Dedifferentiated amniotic fluid mesenchymal stem cell (primary cell): ENCODE measurements around the gene MED26.

Experiments
- DNase-seq: peaks from one replicate; pipeline ENCODE4 v3.0.0-alpha.2; 2016; ENCODE audit errors: extremely low spot score

The MED26 gene

DNA sequence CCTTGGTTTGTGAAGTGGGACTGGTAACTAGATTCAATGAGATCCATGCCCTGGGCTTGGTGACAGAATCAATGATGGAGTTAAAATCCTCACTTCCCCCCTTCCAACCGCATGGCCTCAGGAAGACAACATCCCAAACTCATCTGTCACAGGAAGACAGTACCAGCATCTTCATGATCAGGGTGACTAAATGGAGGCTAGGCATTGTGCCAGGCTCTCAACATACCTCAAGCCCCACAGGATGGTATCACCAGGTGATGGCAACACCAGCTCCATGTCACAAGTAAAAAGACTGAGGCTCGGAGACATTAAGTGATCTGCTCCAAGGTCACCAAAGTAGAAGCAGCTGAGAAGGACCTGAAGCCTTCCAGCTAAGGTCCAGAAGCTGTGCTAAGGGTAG lies 14.2 kb downstream of the MED26 start:
- DNase-seq: no peak

DNA sequence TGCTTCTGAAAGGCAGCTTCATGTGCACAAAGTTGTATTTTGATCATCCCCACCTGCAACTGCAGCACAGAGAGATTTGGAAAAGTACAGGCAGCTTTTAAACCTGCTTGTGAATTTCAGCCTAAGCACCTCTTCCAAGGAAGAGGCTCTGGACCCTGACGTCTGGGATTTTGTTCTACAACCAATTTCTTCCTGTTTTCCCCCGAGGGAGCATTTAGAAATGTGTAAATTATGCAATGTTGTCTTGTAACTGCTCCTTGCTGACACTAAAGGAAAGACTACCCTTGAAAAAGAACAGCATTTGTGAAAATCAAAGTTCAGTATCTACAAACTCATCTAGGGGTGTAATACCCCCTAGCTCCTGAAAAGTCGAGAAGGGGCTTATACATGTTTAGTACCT lies 15.4 kb downstream of the MED26 start:
- DNase-seq: no peak

DNA sequence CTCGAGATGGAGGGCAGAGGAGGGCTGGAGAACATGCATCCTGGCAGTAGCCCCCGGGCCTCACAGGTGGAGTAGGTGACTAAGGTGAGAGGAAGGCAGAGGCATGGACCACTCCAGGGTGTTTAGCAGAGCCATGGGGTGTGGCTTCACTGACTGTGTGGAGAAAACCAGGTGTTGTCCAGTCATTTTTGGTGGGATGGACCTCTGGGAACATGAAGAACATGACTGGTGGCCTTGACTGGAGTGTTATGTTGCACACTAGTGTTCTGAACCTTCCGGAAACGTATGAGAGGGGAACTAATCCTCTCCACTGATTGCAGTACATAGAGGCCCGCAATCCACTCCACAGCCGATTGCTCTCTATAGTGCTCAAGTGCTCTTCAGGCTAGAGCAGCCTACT lies 16.9 kb downstream of the MED26 start:
- DNase-seq: no peak

DNA sequence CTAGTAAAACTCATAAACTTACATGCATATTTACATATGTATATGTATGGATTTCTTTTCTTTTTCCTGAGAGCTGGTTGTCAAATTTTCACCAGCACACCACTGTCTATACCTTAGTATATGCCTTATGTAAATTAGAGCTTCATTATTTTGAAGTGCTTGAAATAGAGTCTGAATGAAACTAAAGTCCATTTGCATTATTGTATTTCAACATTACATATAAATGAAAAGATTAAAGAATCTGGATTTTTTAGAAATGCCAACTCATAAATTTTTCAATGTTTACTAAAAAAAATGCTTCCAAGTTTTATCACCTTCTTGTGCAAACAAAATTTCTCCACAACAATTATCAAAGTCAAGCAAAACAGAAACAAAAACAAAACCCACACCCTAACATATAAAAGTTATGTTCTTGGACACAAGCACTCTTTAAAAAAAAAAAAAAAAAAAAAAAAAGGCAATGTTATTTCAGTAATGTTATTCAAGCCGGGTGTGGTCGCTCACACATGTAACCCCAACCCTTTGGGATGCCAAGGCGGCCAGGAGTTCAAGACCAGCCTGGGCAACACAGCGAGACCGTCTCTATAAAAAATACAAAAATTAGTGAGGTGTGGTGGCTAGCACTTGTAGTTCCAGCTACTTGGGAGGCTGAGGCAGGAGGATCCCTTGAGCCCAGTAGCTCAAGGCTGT lies 18.3 kb downstream of the MED26 start:
- no peak for DNase-seq

DNA sequence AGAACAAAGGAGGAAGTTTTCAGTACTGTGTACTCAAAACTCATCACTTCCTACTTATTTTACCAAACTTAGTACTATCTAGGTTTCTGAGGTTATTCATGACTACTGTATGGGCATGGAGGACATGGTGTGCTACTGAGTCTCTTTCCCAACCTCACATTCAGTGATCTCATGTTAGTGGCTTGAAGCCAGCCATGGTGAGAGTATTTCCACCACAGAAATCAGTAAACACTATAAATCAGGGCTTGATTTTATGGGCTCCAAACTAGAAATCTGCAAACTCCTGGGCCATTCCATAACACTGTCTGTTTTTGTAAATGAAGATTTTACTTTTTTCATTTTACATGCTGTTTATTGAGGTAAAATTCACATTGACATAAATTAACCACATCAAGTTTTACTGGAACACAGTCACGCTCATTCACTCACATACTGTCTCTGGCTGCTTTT lies 19.7 kb downstream of the MED26 start:
- DNase-seq: peak; percentile 45

DNA sequence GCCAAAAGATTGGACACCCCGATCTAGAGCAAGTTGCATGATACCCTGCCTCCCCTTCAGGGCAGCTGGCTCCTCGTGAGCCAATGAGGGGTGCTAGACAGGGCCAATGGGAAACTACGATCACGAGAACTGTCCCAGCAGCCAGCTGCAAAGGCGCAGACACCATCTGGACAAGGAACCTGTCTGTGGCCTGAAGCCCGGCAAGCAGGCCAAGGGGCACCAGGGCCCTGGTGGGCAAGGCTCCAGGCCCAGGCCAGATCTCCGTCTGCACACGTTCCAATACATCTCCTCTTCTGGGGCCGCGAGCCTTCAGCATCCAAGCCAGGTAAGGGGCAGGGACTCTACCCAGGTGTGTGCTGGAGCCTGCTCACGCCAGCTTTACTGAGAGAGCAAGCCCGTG lies 20.2 kb downstream of the MED26 start:
- no peak for DNase-seq

DNA sequence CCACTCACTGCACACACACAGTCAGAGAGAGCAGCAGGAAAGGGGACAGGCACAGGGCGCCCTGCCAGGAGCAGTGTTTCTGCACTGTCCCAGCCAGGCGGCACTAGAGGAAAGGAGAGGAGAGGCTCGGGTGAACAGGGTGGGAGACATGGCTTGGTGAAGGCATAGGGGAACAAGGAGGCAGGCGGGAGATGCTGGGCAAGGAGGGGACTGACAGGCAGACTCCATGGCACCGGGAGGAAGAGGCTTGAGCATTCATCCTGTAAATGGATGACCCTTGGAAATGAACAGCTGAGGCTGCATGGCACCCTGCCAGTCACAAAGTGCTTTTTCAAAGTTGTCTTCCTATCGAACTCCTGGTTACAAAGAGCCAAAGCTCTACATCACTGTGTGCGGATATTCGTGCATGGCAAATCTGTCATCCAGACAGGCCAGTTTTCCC lies 22.4 kb downstream of the MED26 start:
- no peak for DNase-seq

DNA sequence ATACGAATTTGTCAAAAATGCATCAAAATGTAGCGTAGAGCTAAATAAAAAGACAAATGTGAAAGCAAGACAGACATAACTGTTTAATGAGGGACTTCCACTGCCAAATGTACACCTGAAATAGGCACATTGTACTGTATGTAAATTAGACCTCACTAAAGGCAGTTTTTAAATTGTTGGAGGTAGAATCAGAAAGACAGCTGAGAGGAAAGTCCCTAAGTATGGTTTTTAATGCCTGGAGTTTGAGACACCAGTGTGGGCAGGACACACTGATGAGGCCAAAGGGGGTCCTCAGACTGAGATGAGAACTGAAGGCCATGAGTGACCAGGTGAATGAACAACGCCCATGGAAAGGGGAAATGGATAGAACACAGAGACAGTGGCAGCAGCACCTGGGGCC lies 22.9 kb downstream of the MED26 start:
- DNase-seq: no peak

DNA sequence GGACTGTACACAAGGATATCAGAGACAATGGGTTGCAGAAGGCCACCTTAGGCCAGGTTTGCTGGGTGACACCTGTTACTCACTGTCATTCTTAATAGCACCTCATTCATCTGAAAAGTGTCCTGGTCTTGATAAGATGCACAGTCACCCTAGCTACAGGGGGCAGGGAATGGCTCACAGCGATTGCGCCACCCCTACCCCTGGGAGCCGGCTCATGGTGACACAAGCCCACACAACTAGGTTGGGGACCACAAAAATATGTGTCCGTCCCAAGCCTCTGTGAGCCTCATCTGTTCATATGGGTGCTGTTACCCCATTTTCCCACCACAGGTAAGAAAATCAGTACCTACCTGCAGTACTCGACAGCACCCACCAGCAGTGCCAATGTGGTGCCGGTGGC lies 23.4 kb downstream of the MED26 start:
- no peak for DNase-seq

DNA sequence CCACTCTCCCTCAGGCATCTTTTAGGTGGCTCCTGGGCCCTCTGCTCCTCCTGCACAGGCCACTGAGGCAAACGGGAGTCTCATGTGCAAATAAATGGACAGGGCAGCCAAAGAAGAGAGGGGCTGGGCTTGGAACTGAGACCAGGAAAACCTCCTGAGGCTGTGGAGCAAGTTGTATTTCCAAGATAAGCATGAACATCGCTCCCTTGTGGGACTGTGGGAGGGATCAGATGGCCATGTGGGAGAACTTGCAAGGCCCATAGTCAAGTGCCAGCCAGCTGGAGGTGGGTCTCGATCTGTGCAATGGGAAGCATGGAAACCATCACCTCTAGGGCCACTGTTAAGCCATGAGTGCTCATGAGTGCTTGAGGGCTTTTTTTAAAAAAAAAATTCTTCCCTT lies 24.9 kb downstream of the MED26 start:
- no peak for DNase-seq

DNA sequence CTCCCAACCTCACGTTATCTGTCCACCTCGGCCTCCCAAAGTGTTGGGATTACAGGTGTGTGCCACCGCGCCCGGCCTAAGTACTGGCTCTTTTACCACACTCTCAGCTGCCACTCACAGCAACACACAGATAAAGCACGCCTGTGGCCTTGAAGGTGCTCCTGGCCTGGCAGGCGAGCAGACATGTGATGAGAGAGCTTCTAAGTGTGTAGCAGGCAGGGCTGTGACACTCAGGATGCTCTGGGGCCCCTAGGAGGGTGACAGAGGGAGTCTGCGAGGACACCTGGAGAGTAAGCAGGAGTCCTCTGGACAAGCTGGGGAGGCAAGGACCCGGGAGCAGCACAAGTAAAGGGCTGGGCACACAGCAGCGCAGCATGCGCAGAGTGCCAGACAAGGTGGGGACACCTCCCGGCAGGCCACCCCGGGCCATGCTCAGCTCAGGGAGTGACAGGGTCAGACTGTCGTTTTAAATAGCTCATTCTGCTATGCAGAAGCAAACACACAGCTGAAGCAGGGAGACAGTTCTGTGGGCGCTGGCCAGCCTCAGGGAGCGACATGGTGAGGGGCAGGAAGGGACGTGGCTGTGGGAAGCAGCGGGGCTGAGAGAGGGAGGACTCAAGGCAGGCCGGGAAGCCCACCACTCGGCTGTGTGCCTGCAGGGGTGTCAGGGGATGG lies 26.5 kb downstream of the MED26 start:
- DNase-seq: no peak

DNA sequence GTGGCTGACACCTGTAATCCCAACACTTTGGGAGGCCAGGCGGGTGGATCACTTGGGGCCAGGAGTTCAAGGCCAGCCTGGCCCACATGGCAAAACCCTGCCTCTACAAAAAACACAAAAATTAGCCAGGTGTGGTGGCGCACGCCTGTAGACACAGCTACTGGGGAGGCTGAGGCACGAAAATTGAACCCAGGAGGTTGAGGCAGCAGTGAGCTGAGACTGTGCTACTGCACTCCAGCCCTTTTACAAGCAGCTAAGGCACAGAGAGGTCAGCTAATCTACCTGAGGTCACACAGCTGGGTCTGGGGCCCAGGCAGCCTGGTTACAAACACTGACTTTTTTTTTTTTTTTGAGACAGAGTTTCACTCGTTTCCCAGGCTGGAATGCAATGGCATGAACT lies 27.2 kb downstream of the MED26 start:
- DNase-seq: no peak

DNA sequence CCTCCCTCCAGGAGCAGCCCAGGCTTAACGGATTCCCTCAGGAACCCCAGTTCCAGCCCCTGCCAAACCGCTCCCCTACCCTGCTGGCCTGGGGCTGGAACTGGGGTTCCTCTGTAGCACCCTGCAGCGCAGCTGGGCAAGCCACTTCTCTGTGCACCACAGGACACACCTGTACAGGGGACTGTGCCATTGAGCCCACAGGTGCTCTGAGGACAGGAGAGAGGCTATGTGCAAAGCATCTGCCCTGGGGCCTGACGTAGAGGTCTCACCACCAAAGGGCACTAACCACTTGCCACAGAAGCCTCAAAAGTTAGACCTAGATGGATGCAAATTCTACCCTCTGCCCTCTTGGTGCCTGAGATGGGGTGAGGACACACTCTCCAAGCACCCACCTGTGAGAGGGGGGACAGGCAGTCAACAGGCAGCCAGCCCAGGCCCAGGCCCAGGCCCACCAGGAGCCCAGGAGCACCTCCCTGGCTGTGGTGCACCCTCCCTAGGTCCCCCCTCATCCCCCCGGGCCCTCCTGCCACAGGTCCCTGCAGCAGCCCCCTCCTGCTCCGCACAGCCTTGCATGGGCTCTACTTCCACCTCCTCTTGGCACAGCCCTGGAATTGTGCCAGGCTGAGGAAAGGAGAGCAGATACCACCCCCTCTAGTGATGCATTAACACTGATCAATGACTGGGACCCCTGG lies 28.2 kb downstream of the MED26 start:
- no peak for DNase-seq

DNA sequence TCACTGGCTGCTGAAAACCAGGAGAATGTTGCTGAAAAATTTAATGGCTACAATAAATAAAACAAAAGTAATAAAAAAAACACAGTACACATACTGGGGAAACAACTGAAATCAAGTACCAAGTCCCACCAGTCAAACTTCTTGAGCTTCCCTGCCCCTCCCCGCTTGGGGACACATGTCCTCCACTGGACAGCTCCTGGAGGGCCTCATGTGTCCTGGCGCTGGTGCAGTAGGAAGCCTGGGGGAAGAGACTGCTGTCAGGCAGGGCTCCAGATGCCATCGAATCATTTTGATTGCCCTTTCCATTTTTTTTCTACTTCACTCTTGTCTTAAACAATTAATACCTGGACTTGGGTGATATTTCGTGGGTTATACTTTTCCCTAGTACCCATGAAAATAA lies 29.2 kb downstream of the MED26 start:
- no peak for DNase-seq

DNA sequence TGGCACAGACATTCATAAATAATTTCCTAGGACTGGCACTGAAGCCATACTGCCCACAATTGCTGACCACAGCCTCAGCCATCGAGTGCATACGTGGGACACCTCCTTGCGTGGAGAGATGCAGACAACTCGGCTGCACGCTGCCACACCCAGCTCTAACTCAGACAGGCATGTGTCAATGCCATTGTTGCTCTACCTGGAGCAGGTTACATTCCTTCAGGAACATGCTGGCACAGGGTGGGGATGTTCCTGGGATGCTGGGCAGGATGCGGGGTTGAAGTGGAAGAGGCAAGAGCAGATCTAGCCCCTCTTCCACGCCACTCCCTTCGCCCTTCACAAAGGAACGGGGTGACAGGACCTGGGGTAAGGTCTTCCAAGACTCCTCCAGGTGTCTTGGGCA lies 31.6 kb downstream of the MED26 start:
- no peak for DNase-seq

DNA sequence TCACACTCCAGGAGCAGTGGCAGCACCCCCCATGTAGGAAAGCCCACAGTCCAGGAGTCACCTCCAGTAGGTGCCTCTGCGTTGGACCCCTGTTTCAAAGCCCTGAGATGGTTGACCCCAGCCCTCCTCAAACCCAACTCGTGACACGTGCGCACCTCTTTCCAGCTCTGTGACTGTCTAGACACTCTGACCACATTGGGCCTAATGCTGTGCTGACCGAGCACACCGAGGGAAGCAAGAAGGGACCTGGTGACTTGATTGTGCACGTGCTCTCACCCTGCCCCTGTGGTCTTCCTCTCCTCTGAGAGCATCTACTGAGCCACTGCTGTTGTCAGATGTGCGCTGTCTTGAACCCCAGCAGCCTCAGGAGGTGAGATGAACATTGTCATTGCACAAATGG lies 32.9 kb downstream of the MED26 start:
- no peak for DNase-seq

DNA sequence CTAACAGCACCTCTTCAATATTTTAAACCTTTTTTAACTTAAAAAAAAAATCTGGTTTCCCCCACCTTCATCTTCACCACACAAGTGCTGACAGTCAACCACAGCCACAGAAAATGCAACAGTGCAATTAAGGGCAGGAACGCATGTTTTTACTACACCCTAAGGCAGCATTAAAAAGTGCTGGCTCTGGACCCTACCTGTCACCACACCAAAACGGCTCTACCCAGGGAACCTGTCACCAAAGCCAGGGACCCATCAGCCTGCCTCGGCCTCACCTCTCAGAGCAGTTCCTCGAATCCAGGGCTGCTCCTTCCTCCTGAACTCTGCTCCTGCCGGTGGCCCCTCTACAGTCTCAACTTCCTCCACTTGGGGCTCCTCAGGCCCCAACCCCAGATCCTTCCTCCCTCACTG lies 33.3 kb downstream of the MED26 start:
- no peak for DNase-seq

DNA sequence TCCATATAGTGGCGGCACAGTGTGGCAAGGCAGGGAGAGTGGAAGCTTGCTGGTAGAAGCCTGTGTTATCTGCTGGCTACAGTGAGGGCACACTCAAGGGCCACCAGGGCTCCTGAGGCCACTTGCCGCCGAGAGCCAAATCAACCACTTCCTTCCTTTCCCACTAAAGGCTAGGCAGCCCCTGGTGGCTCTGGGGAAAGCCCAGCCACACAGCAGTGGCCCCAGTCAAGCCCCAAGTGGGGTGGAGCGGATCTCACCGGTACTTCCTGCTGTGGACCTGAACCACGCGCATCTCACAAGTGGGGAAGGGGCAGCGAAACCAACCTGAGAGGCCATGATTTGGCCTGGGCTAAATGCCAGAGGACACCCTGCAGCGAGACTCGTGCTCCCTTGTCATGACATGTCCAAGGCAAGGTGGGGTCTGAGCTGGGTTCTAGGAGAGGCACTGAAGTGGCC lies 33.8 kb downstream of the MED26 start:
- no peak for DNase-seq

DNA sequence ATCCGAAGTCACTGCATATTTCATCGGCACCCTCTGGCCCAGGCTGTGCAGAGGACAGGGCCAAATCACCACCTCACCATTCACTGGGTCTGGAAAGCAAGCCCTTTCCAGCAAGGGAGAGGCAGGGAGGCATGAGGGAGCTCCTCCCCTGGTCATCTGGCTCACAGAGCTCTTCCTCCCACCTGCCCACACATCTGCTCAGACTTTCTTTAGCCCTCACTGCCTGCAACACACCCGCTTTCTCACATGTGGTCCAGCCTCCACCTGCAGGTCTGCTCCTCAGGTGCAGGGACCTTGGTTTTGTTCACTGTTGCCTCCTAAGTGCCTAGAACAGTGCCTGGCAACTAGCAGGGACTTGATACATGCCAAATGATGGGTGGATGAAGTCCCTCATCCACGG lies 34.8 kb downstream of the MED26 start:
- DNase-seq: no peak

DNA sequence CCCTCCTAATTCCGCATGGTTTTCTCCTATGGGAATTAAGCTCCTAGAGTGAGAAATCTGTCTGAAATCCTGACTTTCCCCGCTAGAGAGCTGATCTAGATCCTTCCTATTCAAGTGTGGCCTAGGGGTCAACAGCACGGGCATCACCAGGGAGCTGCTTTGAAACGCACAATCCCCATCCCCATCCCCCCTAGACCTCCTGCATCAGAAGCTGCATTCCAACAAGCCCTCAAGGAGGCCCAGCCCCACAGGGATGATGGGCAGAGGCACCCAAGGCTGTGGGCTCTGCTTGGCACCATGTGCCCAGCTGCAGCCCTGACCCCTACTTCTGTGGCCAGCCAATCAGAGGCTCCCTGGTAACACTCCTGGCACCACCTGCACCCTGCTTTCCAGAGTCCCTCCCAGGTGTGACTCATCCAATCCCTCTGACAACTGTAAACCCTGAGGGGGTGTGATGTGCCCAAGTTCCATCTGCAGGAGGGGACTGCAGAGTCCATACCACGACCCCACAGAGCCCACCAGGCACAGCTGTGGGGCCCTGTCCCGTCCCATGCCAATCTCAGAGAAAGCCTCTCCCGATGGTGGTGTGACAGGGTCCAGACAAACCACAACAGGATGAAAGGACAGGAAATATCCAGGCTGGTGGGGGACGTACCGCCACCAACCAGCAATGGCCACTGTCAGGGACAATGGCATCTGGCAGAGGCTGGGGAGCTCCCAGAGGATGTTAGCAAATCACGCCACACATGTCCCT lies 36.0 kb downstream of the MED26 start:
- DNase-seq: no peak

DNA sequence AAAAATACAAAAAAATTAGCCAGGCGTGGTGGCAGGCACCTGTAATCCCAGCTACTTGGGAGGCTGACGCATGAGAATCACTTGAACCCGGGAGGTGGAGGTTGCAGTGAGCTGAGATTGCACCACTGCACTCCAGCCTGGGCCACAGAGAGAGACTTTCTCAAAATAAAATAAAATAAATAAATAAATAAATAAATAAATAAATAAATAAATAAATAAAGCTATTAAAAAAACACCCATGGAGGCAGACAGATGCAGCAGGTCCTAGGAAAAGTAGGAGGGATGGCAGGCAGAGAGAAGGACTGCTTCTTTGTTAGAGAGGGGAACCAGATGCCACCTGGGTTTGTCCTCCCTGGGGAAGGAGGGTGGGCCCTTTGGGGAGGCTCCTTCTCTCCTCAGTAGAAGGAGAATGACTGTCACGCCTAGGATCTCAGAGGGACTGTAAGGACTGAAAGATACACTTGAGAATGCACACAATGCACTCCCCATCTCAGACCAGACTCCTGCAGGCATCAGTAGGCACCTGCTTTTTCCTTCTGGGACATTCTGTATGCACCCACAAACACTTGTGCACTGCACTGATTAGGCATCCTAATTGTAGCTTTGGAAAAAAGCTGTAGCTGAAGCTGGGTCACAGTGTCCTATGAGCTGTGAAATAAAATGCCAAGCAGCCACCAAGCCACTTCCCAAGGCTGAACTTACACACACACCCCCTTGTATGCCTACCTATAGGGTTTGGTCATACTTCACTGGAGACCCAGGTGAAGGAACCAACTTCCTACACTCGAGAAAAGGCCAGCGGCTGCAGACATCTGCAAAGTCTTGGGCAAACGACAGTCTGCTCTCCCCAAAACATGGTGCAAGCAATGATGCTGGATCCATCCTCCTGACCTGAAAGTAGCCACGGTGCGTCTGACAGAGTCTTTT lies 36.9 kb downstream of the MED26 start:
- DNase-seq: no peak
